Astrocyte (in vitro differentiated cells and primary cell): ENCODE results near the gene DAGLA. TPM values are rescaled to one million over a fixed set of nuclear protein-coding genes. Genes with fewer than 3 reads are reported as not detected.

ENCODE experiments used
- DNase-seq: peaks from one replicate; pipeline ENCODE4 v3.0.0-alpha.2; 2010; ENCODE audit warnings: low read depth
- FAIRE-seq: peaks from 2 replicates; lab custom pipeline; 2011; peaks lifted over from hg19 to GRCh38; lab: Jason Lieb, UNC
- H2AFZ ChIP-seq: 2 replicates; pipeline ENCODE4 v1.6.0; 2012; ENCODE audit warnings: low read depth, low read length, inconsistent platforms
- H3K27ac ChIP-seq: 2 replicates; pipeline ENCODE4 v1.5.1; 2011; ENCODE audit warnings: low read depth, low read length, inconsistent platforms
- H3K27me3 ChIP-seq: 2 replicates; pipeline ENCODE4 v1.6.0; 2011; ENCODE audit warnings: low read length, inconsistent platforms; ENCODE audit not compliant: insufficient read depth
- H3K36me3 ChIP-seq: 2 replicates; pipeline ENCODE4 v1.5.1; 2011; ENCODE audit warnings: low read length, inconsistent platforms; ENCODE audit not compliant: insufficient read depth
- H3K4me1 ChIP-seq: 2 replicates; pipeline ENCODE4 v1.5.1; 2011; ENCODE audit warnings: low read length, inconsistent platforms; ENCODE audit not compliant: insufficient read depth
- H3K4me2 ChIP-seq: 2 replicates; pipeline ENCODE4 v1.6.0; 2012; ENCODE audit warnings: low read length, inconsistent platforms
- H3K4me3 ChIP-seq: 2 replicates; pipeline ENCODE4 v1.5.1; 2011; ENCODE audit warnings: low read depth, mild to moderate bottlenecking, low read length, inconsistent platforms; ENCODE audit not compliant: insufficient read depth
- H3K79me2 ChIP-seq: 2 replicates; pipeline ENCODE4 v1.6.0; 2012; ENCODE audit warnings: mild to moderate bottlenecking, low read length, inconsistent platforms; ENCODE audit not compliant: insufficient read depth
- H3K9ac ChIP-seq: 2 replicates; pipeline ENCODE4 v1.6.0; 2012; ENCODE audit warnings: mild to moderate bottlenecking, low read length, inconsistent platforms
- H3K9me3 ChIP-seq: 2 replicates; pipeline ENCODE4 v1.5.1; 2012; ENCODE audit warnings: low read depth, mild to moderate bottlenecking, low read length, inconsistent platforms; ENCODE audit not compliant: insufficient read depth
- H4K20me1 ChIP-seq: 2 replicates; pipeline ENCODE4 v1.6.0; 2012; ENCODE audit warnings: low read length, inconsistent platforms; ENCODE audit not compliant: insufficient read depth
- H3K27ac Mint-ChIP-seq: one replicate; pipeline ENCODE4 v1.8.0; 2021; ENCODE audit warnings: mild to moderate bottlenecking, mixed read lengths; ENCODE audit not compliant: unreplicated experiment
- H3K27me3 Mint-ChIP-seq: one replicate; pipeline ENCODE4 v1.8.0; 2021; ENCODE audit warnings: low read depth, mixed read lengths; ENCODE audit not compliant: unreplicated experiment
- H3K36me3 Mint-ChIP-seq: one replicate; pipeline ENCODE4 v1.8.0; 2021; ENCODE audit warnings: low read depth, mixed read lengths; ENCODE audit not compliant: unreplicated experiment
- H3K4me1 Mint-ChIP-seq: one replicate; pipeline ENCODE4 v1.8.0; 2021; ENCODE audit warnings: low read depth, mixed read lengths; ENCODE audit not compliant: unreplicated experiment
- H3K4me3 Mint-ChIP-seq: one replicate; pipeline ENCODE4 v1.8.0; 2021; ENCODE audit warnings: mild to moderate bottlenecking, moderate library complexity, mixed read lengths; ENCODE audit not compliant: unreplicated experiment
- H3K9me3 Mint-ChIP-seq: one replicate; pipeline ENCODE4 v1.8.0; 2021; ENCODE audit warnings: mild to moderate bottlenecking, mixed read lengths; ENCODE audit not compliant: unreplicated experiment
- CTCF ChIP-seq: IDR thresholded peaks from 2 replicates; pipeline ENCODE4 v1.5.1; 2011; ENCODE audit warnings: low read depth, mild to moderate bottlenecking, inconsistent platforms, low read length, moderate library complexity; ENCODE audit not compliant: insufficient read depth
- EZH2 ChIP-seq: IDR thresholded peaks from 2 replicates; pipeline ENCODE4 v1.6.1; 2012; ENCODE audit warnings: mild to moderate bottlenecking, low read length, inconsistent platforms; ENCODE audit not compliant: insufficient read depth
- total RNA-seq: library from RNA; stranded (reverse); gene quantifications from 2 replicates; pipeline ENCODE4 v1.2.1, GENCODE V29; 2021

Gene DAGLA
- total RNA-seq, 1 donor from 2014 or later: 5.5 TPM

GRCh38 chr11:61733120-61733978 lies 53.2 kb downstream of the DAGLA start:
- DNase-seq (peak; percentile 50), FAIRE-seq (peak; percentile 50)
- Histone ChIP-seq H3K9ac (peak overlapping the region; percentile 28), H3K36me3 (peaks cover 9% of the 10 kb centered on the region), H3K4me1 (peaks cover 20% of the 10 kb centered on the region), H3K27me3 (no peaks in the 10 kb centered on the region), H3K79me2 (no peaks in the 10 kb centered on the region), H3K27ac (no peak overlapping the region), H3K4me2 (peak overlapping the region; percentile 3), H4K20me1 (peaks cover 14% of the 10 kb centered on the region), H3K4me3 (no peak overlapping the region), H3K9me3 (no peaks in the 10 kb centered on the region), H2AFZ (no peak overlapping the region)
- peak; percentile 98 for TF ChIP-seq CTCF
- no peak for TF ChIP-seq EZH2
- peaks cover 12% of the 10 kb centered on the region for H3K4me1 Mint-ChIP-seq
- peaks cover 7% of the 10 kb centered on the region for H3K27me3 Mint-ChIP-seq
- H3K9me3 Mint-ChIP-seq: no peaks in the 10 kb centered on the region
- no peak overlapping the region for H3K4me3 Mint-ChIP-seq
- H3K27ac Mint-ChIP-seq: no peak overlapping the region
- peaks cover 8% of the 10 kb centered on the region for H3K36me3 Mint-ChIP-seq

GRCh38 chr11:61734767-61735166 lies 54.6 kb downstream of the DAGLA start:
- H3K27me3 Mint-ChIP-seq: peaks cover 10% of the 10 kb centered on the region
- H3K79me2 ChIP-seq: no peaks in the 10 kb centered on the region

More at GRCh38 chr11:61734767-61735166, 54.6 kb downstream of the DAGLA start:
- H3K27me3 ChIP-seq: no peaks in the 10 kb centered on the region
- no peak for FAIRE-seq
- Mint-ChIP-seq H3K36me3 (peaks cover 4% of the 10 kb centered on the region), H3K9me3 (no peaks in the 10 kb centered on the region), H3K27ac (no peak overlapping the region), H3K4me3 (no peak overlapping the region), H3K4me1 (peaks cover 3% of the 10 kb centered on the region)
- H3K4me1 ChIP-seq: peaks cover 9% of the 10 kb centered on the region
- H3K27ac ChIP-seq: no peak overlapping the region
- peaks cover 11% of the 10 kb centered on the region for H4K20me1 ChIP-seq
- no peak overlapping the region for H3K9ac ChIP-seq
- DNase-seq: no peak
- peaks cover 9% of the 10 kb centered on the region for H3K36me3 ChIP-seq
- TF ChIP-seq CTCF (no peak), EZH2 (no peak)
- no peaks in the 10 kb centered on the region for H3K9me3 ChIP-seq
- H3K4me2 ChIP-seq: no peak overlapping the region
- no peak overlapping the region for H3K4me3 ChIP-seq
- no peak overlapping the region for H2AFZ ChIP-seq
